BJ (cell line): ENCODE data around the gene MUC21. TPM values are rescaled to one million over a fixed set of nuclear protein-coding genes. Genes with fewer than 3 reads are reported as not detected.

Experiments used
- CTCF ChIA-PET: fragments of 350-600 bp; formaldehyde crosslinking; extraction: SDS; loops from one replicate; lab custom pipeline; 2021; ENCODE audit warnings: antibody characterized with exemption, inconsistent platforms; lab: Yijun Ruan, JAX
- POLR2A ChIA-PET: fragments of 300-600 bp; sonication (Branson Sonifier 250); formaldehyde crosslinking; extraction: SDS; loops from one replicate; lab custom pipeline; 2021; ENCODE audit warnings: antibody characterized with exemption; lab: Charles Lee
- DNase-seq: peaks from one replicate; pipeline ENCODE4 v3.0.0-alpha.2; 2011; ENCODE audit warnings: low read depth
- H3K27me3 ChIP-seq: 2 replicates; pipeline ENCODE4 v1.6.0; 2011; ENCODE audit warnings: low read length; ENCODE audit not compliant: control insufficient read depth, insufficient read depth
- H3K36me3 ChIP-seq: 2 replicates; pipeline ENCODE4 v1.5.1; 2011; ENCODE audit warnings: low read length; ENCODE audit not compliant: control insufficient read depth, insufficient read depth
- H3K4me3 ChIP-seq: 2 replicates; pipeline ENCODE4 v1.5.1; 2011; ENCODE audit warnings: low read depth, mild to moderate bottlenecking, control low read depth, low read length
- polyA minus RNA-seq: library from RNA; depleted of rRNA, polyadenylated mRNA; stranded (reverse); fragments of >200 nt; gene quantifications from 2 replicates; pipeline ENCODE4 v1.2.3, GENCODE V29; 2011; rRNA and poly(A)+ RNA removed
- polyA plus RNA-seq: library from polyadenylated mRNA; depleted of rRNA; stranded (reverse); fragments of >200 nt; gene quantifications from 2 replicates; pipeline ENCODE4 v1.2.3, GENCODE V29; 2011; rRNA removed
- TF ChIP-seq, protein P1 (sequence below): IDR thresholded peaks from 2 replicates; pipeline ENCODE4 v1.5.1; 2011; ENCODE audit warnings: low read depth, mild to moderate bottlenecking, control low read depth, inconsistent platforms, low read length, moderate library complexity; ENCODE audit not compliant: insufficient read depth

The MUC21 gene
- not detected in 2 replicates for polyA plus RNA-seq
- polyA minus RNA-seq = not detected in 2 replicates

DNA sequence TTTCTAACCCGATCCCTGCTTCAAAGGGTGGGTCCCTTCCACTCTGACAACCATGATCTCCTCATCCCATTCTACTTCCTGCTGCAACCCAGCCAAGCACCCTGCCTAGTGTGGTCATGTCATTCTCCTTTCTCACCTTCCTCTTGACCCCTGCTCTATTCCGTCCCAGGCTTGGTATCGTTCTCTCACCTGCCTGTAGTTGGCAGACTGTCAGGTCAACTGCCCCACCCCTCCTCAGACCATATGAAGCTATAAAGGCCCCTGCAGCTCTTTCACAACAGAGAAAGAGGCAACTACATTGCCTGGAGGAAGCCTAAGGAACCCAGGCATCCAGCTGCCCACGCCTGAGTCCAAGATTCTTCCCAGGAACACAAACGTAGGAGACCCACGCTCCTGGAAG, at the start of gene MUC21:
Gene MUC21 (plus strand): TSS at position 280 of the 400 bp plus-strand sequence. CDS start 241 bp downstream, outside the sequence.
- ChIA-PET CTCF (interaction anchor here (1.3 kb wide), 1 partner anchor 68 kb away, joined by 3 read pairs; no protein-coding TSS in a partner anchor), POLR2A (no interaction called here)
- DNase-seq = no peak
- H3K4me3 ChIP-seq = no peak within 1 kb of the TSS
- TF ChIP-seq, protein P1, sequence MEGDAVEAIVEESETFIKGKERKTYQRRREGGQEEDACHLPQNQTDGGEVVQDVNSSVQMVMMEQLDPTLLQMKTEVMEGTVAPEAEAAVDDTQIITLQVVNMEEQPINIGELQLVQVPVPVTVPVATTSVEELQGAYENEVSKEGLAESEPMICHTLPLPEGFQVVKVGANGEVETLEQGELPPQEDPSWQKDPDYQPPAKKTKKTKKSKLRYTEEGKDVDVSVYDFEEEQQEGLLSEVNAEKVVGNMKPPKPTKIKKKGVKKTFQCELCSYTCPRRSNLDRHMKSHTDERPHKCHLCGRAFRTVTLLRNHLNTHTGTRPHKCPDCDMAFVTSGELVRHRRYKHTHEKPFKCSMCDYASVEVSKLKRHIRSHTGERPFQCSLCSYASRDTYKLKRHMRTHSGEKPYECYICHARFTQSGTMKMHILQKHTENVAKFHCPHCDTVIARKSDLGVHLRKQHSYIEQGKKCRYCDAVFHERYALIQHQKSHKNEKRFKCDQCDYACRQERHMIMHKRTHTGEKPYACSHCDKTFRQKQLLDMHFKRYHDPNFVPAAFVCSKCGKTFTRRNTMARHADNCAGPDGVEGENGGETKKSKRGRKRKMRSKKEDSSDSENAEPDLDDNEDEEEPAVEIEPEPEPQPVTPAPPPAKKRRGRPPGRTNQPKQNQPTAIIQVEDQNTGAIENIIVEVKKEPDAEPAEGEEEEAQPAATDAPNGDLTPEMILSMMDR = no peak
- no peaks in the 10 kb centered on the region for H3K36me3 ChIP-seq
- H3K27me3 ChIP-seq = no peaks in the 10 kb centered on the region; the same call in none of the 2 replicates

DNA sequence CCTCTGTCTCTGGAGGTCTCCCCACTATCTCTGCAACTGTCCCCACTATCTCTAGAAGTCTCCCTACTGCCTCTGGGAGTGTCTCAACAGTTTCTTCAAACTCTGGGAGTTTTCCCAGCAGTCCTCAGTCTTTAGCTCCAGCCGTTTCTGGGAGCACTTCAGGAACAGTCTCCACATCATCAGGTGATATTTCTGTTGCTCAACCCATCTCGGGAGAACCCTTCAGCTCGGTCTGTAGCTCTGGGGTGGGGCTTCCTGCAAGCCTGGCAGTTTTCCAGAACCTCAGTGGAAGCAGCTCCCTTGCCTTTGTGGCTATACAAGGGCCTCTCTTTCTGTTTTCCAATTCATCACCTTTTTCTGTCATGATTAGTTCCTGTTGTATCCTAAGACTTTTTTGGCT, 48.5 kb upstream of the MUC21 start:
- Histone ChIP-seq H3K4me3 (no peak overlapping the region), H3K36me3 (no peaks in the 10 kb centered on the region), H3K27me3 (peaks cover 2% of the 10 kb centered on the region; the same call in 1 of the 2 replicates)
- POLR2A ChIA-PET = no interaction called here
- CTCF ChIA-PET = interaction anchor here (1.1 to 2.0 kb wide), 2 partner anchors 11 to 136 kb away, joined by 3 to 6 read pairs; no protein-coding TSS in a partner anchor
- DNase-seq = no peak
- TF ChIP-seq, protein P1 = no peak

GRCh38 chr6:30937265-30937664, 46.3 kb upstream of the MUC21 start:
- CTCF ChIA-PET = interaction anchor here (1.1 kb wide), 1 partner anchor 136 kb away, joined by 3 read pairs; no protein-coding TSS in a partner anchor

DNA sequence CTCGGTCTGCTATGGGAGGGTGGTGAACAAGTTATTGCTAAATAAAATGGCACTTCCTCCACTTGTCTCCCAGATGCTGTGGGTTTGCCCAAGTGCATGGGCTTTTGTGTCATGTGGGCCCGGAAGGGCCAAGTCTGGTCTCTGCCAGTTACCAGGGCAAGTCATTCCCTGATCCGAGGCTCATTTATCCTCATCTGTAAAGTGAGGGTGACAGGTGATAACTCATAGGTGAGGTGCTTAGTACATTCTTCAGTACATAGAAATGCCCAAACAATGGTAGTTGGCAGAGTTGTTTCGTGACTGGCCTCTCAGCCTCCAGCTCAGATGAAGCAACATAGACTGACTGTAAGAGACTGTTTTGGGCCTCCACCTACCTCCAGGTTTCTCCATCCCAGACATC, 44.8 kb upstream of the MUC21 start:
- no peak overlapping the region for H3K4me3 ChIP-seq
- H3K27me3 ChIP-seq = peaks cover 4% of the 10 kb centered on the region; the same call in 1 of the 2 replicates
- no peaks in the 10 kb centered on the region for H3K36me3 ChIP-seq
- TF ChIP-seq, protein P1 = no peak
- DNase-seq = no peak
- ChIA-PET POLR2A (no interaction called here), CTCF (interaction anchor here (0.6 to 1.8 kb wide), 5 partner anchors 23 to 1912 kb away, joined by 3 to 4 read pairs (median 3); no protein-coding TSS in a partner anchor)

More at GRCh38 chr6:30937265-30937664, 46.3 kb upstream of the MUC21 start:
- Histone ChIP-seq H3K27me3 (peaks cover 4% of the 10 kb centered on the region; the same call in 1 of the 2 replicates), H3K4me3 (no peak overlapping the region), H3K36me3 (no peaks in the 10 kb centered on the region)
- POLR2A ChIA-PET = no interaction called here
- TF ChIP-seq, protein P1 = no peak
- DNase-seq = no peak

GRCh38 chr6:30939473-30939872, 44.0 kb upstream of the MUC21 start:
- POLR2A ChIA-PET = no interaction called here
- CTCF ChIA-PET = interaction anchor here (1.3 to 1.8 kb wide), 2 partner anchors 105 to 148 kb away, joined by 3 to 4 read pairs; no protein-coding TSS in a partner anchor
- Histone ChIP-seq H3K27me3 (peaks cover 4% of the 10 kb centered on the region; the same call in 1 of the 2 replicates), H3K4me3 (no peak overlapping the region), H3K36me3 (no peaks in the 10 kb centered on the region)
- DNase-seq = no peak
- TF ChIP-seq, protein P1 = no peak
